ENCODE results near the gene CYFIP2. TPM values are rescaled to one million over a fixed set of nuclear protein-coding genes. Genes with fewer than 3 reads are reported as not detected.

Gene CYFIP2
- total RNA-seq, 1 donor from 2014 or later: 471 TPM

- H3K9me3 Mint-ChIP-seq: no peaks in the 10 kb centered on the region
- H3K27ac Mint-ChIP-seq: no peak overlapping the region
- no peaks in the 10 kb centered on the region for H3K4me1 Mint-ChIP-seq
- peaks cover 90% of the 10 kb centered on the region for H3K36me3 Mint-ChIP-seq (ENCODE audit: low read depth)
- ChIA-PET POLR2A (no interaction called here), CTCF (no interaction called here)
- TF ChIP-seq CTCF (IDR thresholded peaks at IDR 0.05): no peak
- DNase-seq (no peak), ATAC-seq (ENCODE audit: low read depth) (no peak)
- H3K27me3 Mint-ChIP-seq: no peaks in the 10 kb centered on the region
- intact Hi-C loops (cut with micrococcal nuclease): loop anchor here (5.0 kb wide), 1 partner anchor 375 kb away; the partner anchor contains the start of gene LSM11
- H3K4me3 Mint-ChIP-seq: no peak overlapping the region
Measured at GRCh38 chr5:157366741-157367674, 101.1 kb downstream of the CYFIP2 start.

GRCh38 chr5:157369507-157369906, 103.6 kb downstream of the CYFIP2 start:
- intact Hi-C loops (cut with micrococcal nuclease): loop anchor here (5.0 kb wide), 1 partner anchor 373 kb away; the partner anchor contains the start of gene LSM11
- no peaks in the 10 kb centered on the region for H3K4me1 Mint-ChIP-seq
- DNase-seq (no peak), ATAC-seq (ENCODE audit: low read depth) (no peak)
- POLR2A ChIA-PET: interaction anchor here (0.7 kb wide), 1 partner anchor 220 kb away, joined by 5 read pairs; no protein-coding TSS in a partner anchor
- no peak for TF ChIP-seq CTCF (IDR thresholded peaks at IDR 0.05)
- H3K27ac Mint-ChIP-seq: no peak overlapping the region
- H3K9me3 Mint-ChIP-seq: no peaks in the 10 kb centered on the region
- no peak overlapping the region for H3K4me3 Mint-ChIP-seq
- peaks cover 89% of the 10 kb centered on the region for H3K36me3 Mint-ChIP-seq (ENCODE audit: low read depth)
- no peaks in the 10 kb centered on the region for H3K27me3 Mint-ChIP-seq
- CTCF ChIA-PET: no interaction called here

- ChIA-PET POLR2A (interaction anchor here (0.6 kb wide), 1 partner anchor 54 kb away, joined by 4 read pairs; no protein-coding TSS in a partner anchor), CTCF (no interaction called here)
- H3K9me3 Mint-ChIP-seq: no peaks in the 10 kb centered on the region
- DNase-seq (no peak), ATAC-seq (ENCODE audit: low read depth) (no peak)
- TF ChIP-seq CTCF (IDR thresholded peaks at IDR 0.05): no peak
- peaks cover 90% of the 10 kb centered on the region for H3K36me3 Mint-ChIP-seq (ENCODE audit: low read depth)
- H3K4me1 Mint-ChIP-seq: no peaks in the 10 kb centered on the region
- H3K27me3 Mint-ChIP-seq: no peaks in the 10 kb centered on the region
- no peak overlapping the region for H3K27ac Mint-ChIP-seq
- intact Hi-C loops (cut with micrococcal nuclease): no loop called here
- no peak overlapping the region for H3K4me3 Mint-ChIP-seq
Measured at GRCh38 chr5:157370967-157371366, 105.0 kb downstream of the CYFIP2 start.

- Mint-ChIP-seq H3K4me3 (no peak overlapping the region), H3K4me1 (no peaks in the 10 kb centered on the region), H3K27ac (no peak overlapping the region), H3K9me3 (no peaks in the 10 kb centered on the region), H3K27me3 (no peaks in the 10 kb centered on the region), H3K36me3 (ENCODE audit: low read depth) (peaks cover 90% of the 10 kb centered on the region)
- ChIA-PET CTCF (no interaction called here), POLR2A (interaction anchor here (0.6 kb wide), 1 partner anchor 53 kb away, joined by 4 read pairs; no protein-coding TSS in a partner anchor)
- ATAC-seq (ENCODE audit: low read depth) (no peak), DNase-seq (no peak)
- intact Hi-C loops (cut with micrococcal nuclease): no loop called here
- no peak for TF ChIP-seq CTCF (IDR thresholded peaks at IDR 0.05)
Measured at GRCh38 chr5:157371655-157372471, 105.9 kb downstream of the CYFIP2 start.

- no peak for TF ChIP-seq CTCF (IDR thresholded peaks at IDR 0.05)
- Mint-ChIP-seq H3K4me1 (no peaks in the 10 kb centered on the region), H3K9me3 (no peaks in the 10 kb centered on the region), H3K27me3 (no peaks in the 10 kb centered on the region), H3K27ac (no peak overlapping the region), H3K4me3 (no peak overlapping the region), H3K36me3 (ENCODE audit: low read depth) (peaks cover 90% of the 10 kb centered on the region)
- ChIA-PET POLR2A (no interaction called here), CTCF (no interaction called here)
- intact Hi-C loops (cut with micrococcal nuclease): no loop called here
- DNase-seq (no peak), ATAC-seq (ENCODE audit: low read depth) (no peak)
Measured at GRCh38 chr5:157372472-157372822, 106.5 kb downstream of the CYFIP2 start.
